Measurements from ENCODE around the gene TMEM208. TPM values are rescaled to one million over a fixed set of nuclear protein-coding genes. Genes with fewer than 3 reads are reported as not detected.

TMEM208 gene
- total RNA-seq, 4 donors from 2014 or later = 24.4 to 36.0 (median 31.7) TPM

- DNase-seq = no peak
- 96 to 97% methylated on average over 5 to 6 of the region's 9 CpGs for WGBS, 2 donors
- intact Hi-C loops (cut with DNase I) = no loop called here
- Histone ChIP-seq H3K4me3 (no peak overlapping the region), H3K4me1 (peaks cover 0 to 38% (median 22%) of the 10 kb centered on the region in 3 donors), H3K27ac (no peak overlapping the region), H3K9me3 (no peaks in the 10 kb centered on the region), H3K27me3 (no peaks in the 10 kb centered on the region), H3K36me3 (peaks cover 15 to 58% (median 28%) of the 10 kb centered on the region in 3 donors)
- TF ChIP-seq CTCF (IDR thresholded peaks at IDR 0.05) = no peak
These were observed 12.0 kb downstream of the TMEM208 start for GRCh38 chr16:67238806-67239470.

GRCh38 chr16:67240506-67240905 lies 13.6 kb downstream of the TMEM208 start:
- H3K4me3 ChIP-seq = no peak overlapping the region

GRCh38 chr16:67241008-67241900 lies 14.3 kb downstream of the TMEM208 start:
- DNase-seq = no peak
- TF ChIP-seq CTCF (IDR thresholded peaks at IDR 0.05) = no peak
- no peak for TF ChIP-seq POLR2A (IDR thresholded peaks at IDR 0.05)
- H3K36me3 ChIP-seq = peaks cover 15 to 35% (median 18%) of the 10 kb centered on the region in 3 donors
- H3K27ac ChIP-seq = peak overlapping the region; percentile 28 to 80 (median 51)
- H3K4me3 ChIP-seq = no peak overlapping the region
- no peaks in the 10 kb centered on the region for H3K9me3 ChIP-seq
- intact Hi-C loops (cut with DNase I) = no loop called here
- 43 to 48% methylated on average over 7 to 8 of the region's 10 CpGs for WGBS, 2 donors
- no peaks in the 10 kb centered on the region for H3K27me3 ChIP-seq
- H3K4me1 ChIP-seq = peaks cover 20 to 61% (median 45%) of the 10 kb centered on the region in 3 donors

More at GRCh38 chr16:67240506-67240905, 13.6 kb downstream of the TMEM208 start:
- no peaks in the 10 kb centered on the region for H3K9me3 ChIP-seq
- WGBS, 2 donors = 34 to 81% methylated on average over 3 to 4 of the region's 4 CpGs
- H3K4me1 ChIP-seq = peaks cover 15 to 53% (median 38%) of the 10 kb centered on the region in 3 donors
- peaks cover 15 to 42% (median 25%) of the 10 kb centered on the region in 3 donors for H3K36me3 ChIP-seq
- H3K27ac ChIP-seq = peak overlapping the region; percentile 28 to 80 (median 51)
- TF ChIP-seq POLR2A (IDR thresholded peaks at IDR 0.05) (no peak), CTCF (IDR thresholded peaks at IDR 0.05) (no peak)
- no peaks in the 10 kb centered on the region for H3K27me3 ChIP-seq
- no peak for DNase-seq
- intact Hi-C loops (cut with DNase I) = no loop called here

- 76 to 83% methylated on average over 3 to 4 of the region's 4 CpGs for WGBS, 2 donors
- H3K27ac ChIP-seq = peak overlapping the region in 3 of 4 donors; percentile 32 to 70 (median 45)
- intact Hi-C loops (cut with DNase I) = no loop called here
- no peak overlapping the region for H3K4me3 ChIP-seq
- no peak for TF ChIP-seq POLR2A (IDR thresholded peaks at IDR 0.05)
- no peak for TF ChIP-seq CTCF (IDR thresholded peaks at IDR 0.05)
- H3K27me3 ChIP-seq = no peaks in the 10 kb centered on the region
- DNase-seq = no peak
- H3K36me3 ChIP-seq = peaks cover 9 to 25% (median 12%) of the 10 kb centered on the region in 3 donors
- peaks cover 21 to 70% (median 45%) of the 10 kb centered on the region in 3 donors for H3K4me1 ChIP-seq
- H3K9me3 ChIP-seq = no peaks in the 10 kb centered on the region
These were observed 15.3 kb downstream of the TMEM208 start for GRCh38 chr16:67242138-67242730.

All from esophagus squamous epithelium (tissue), 5 donors.